Common myeloid progenitor, CD34-positive (primary cell): ENCODE data around the gene DNAJB5.

Source experiments
- CTCF ChIA-PET: fragments of 350-600 bp; sonication (Branson Sonifier 250); formaldehyde crosslinking; loops from one replicate; lab custom pipeline; 2021; ENCODE audit warnings: antibody characterized with exemption; lab: Charles Lee
- POLR2A ChIA-PET: fragments of 350-600 bp; sonication (Branson Sonifier 250); formaldehyde crosslinking; loops from one replicate; lab custom pipeline; 2021; ENCODE audit warnings: antibody characterized with exemption; lab: Charles Lee
- DNase-seq, 3 donors: peaks; one replicate each; pipeline versions ENCODE4 v3.0.0 to v3.0.0-alpha.2; 2013
- H3K27ac ChIP-seq, 2 experiments: 1 replicate in 1 of 2; 2 replicates in 1 of 2; pipeline ENCODE4 v1.7.0; 2013; ENCODE audit warnings: inconsistent platforms in 2 of 2, low read length in 2 of 2, mild to moderate bottlenecking in 2 of 2, low read depth in 1 of 2, moderate library complexity in 1 of 2; ENCODE audit not compliant: severe bottlenecking in 2 of 2, insufficient read depth in 1 of 2, poor library complexity in 1 of 2
- H3K27me3 ChIP-seq, 5 experiments: replicated peaks in 2 of 5; 1 replicate in 3 of 5; 2 replicates in 2 of 5; pipeline versions ENCODE4 v1.6.1 to v1.7.0; 2013; ENCODE audit warnings: low read length in 4 of 5, mild to moderate bottlenecking in 2 of 5, moderate library complexity in 2 of 5, inconsistent platforms in 1 of 5; ENCODE audit not compliant: insufficient read depth in 5 of 5, control insufficient read depth in 4 of 5
- H3K36me3 ChIP-seq, 4 experiments: 1 replicate in 2 of 4; 2 replicates in 2 of 4; pipeline versions ENCODE4 v1.6.1 to v1.7.0; 2013; ENCODE audit warnings: low read length in 3 of 4, control low read depth in 1 of 4, mild to moderate bottlenecking in 1 of 4; ENCODE audit not compliant: control insufficient read depth in 4 of 4, insufficient read depth in 4 of 4
- H3K4me1 ChIP-seq, 4 experiments: 1 replicate in 3 of 4; 2 replicates in 1 of 4; pipeline versions ENCODE4 v1.6.1 to v1.7.1; 2013; ENCODE audit warnings: low read length in 3 of 4, mild to moderate bottlenecking in 3 of 4, control low read depth in 1 of 4, inconsistent platforms in 1 of 4, moderate library complexity in 1 of 4; ENCODE audit not compliant: control insufficient read depth in 4 of 4, insufficient read depth in 4 of 4; ENCODE audit errors: control extremely low read depth in 1 of 4
- H3K4me3 ChIP-seq, 7 experiments: 1 replicate in 4 of 7; 2 replicates in 3 of 7; pipeline versions ENCODE4 v1.5.1 to v1.7.0; 2013; ENCODE audit warnings: mild to moderate bottlenecking in 7 of 7, low read length in 6 of 7, moderate library complexity in 6 of 7, inconsistent platforms in 2 of 7, low read depth in 2 of 7, control low read depth in 1 of 7; ENCODE audit not compliant: insufficient read depth in 4 of 7, control insufficient read depth in 1 of 7; ENCODE audit errors: extremely low read depth in 1 of 7
- H3K9me3 ChIP-seq, 5 experiments: 1 replicate in 4 of 5; 2 replicates in 1 of 5; pipeline versions ENCODE4 v1.6.1 to v1.7.1; 2013; ENCODE audit warnings: low read length in 4 of 5, mild to moderate bottlenecking in 2 of 5, inconsistent platforms in 1 of 5, low read depth in 1 of 5, moderate library complexity in 1 of 5; ENCODE audit not compliant: control insufficient read depth in 4 of 5, insufficient read depth in 2 of 5; ENCODE audit errors: control extremely low read depth in 1 of 5
- WGBS: methylation state at CpG from one replicate; pipeline ENCODE4 v1.1.5; 2013; ENCODE audit not compliant: insufficient coverage; 5-methylcytosine and 5-hydroxymethylcytosine counted together

DNAJB5 gene

GRCh38 chr9:34994260-34994899, 4.8 kb downstream of the DNAJB5 start:
- Histone ChIP-seq H3K9me3 (no peaks in the 10 kb centered on the region), H3K27me3 (peaks cover 0 to 11% (median 3%) of the 10 kb centered on the region in 5 experiments), H3K4me1 (peaks cover 0 to 10% (median 10%) of the 10 kb centered on the region in 4 experiments), H3K27ac (no peak overlapping the region), H3K4me3 (no peak overlapping the region), H3K36me3 (peaks cover 0 to 2% (median 0%) of the 10 kb centered on the region in 4 experiments)
- ChIA-PET POLR2A (interaction anchor here (0.6 kb wide), 1 partner anchor 26 kb away, joined by 3 read pairs; no protein-coding TSS in a partner anchor), CTCF (interaction anchor here (0.7 to 4.0 kb wide), 7 partner anchors 10 to 95 kb away, joined by 3 to 20 read pairs (median 4); no protein-coding TSS in a partner anchor)
- no CpG with 5 or more reads among the region's 4 CpGs for WGBS
- DNase-seq, result no peak

- CTCF ChIA-PET, result interaction anchor here (0.7 to 4.0 kb wide), 8 partner anchors 10 to 95 kb away, joined by 3 to 20 read pairs (median 4); no protein-coding TSS in a partner anchor
- DNase-seq, result no peak
- Histone ChIP-seq H3K4me3 (no peak overlapping the region), H3K27me3 (peaks cover 0 to 10% (median 2%) of the 10 kb centered on the region in 5 experiments), H3K27ac (no peak overlapping the region), H3K4me1 (peaks cover 0 to 6% (median 4%) of the 10 kb centered on the region in 4 experiments), H3K36me3 (peaks cover 0 to 2% (median 0%) of the 10 kb centered on the region in 4 experiments), H3K9me3 (no peaks in the 10 kb centered on the region)
- POLR2A ChIA-PET, result no interaction called here
- 100% methylated on average over 4 of the region's 7 CpGs for WGBS
These were observed 5.5 kb downstream of the DNAJB5 start for GRCh38 chr9:34994900-34995669.

GRCh38 chr9:34995670-34996060, 6.1 kb downstream of the DNAJB5 start:
- no peak for DNase-seq
- 17% methylated on average over 1 of the region's 3 CpGs for WGBS
- POLR2A ChIA-PET, result no interaction called here

GRCh38 chr9:34996181-34996904, 6.8 kb downstream of the DNAJB5 start:
- CTCF ChIA-PET, result interaction anchor here (2.3 to 4.0 kb wide), 2 partner anchors 11 to 97 kb away, joined by 8 to 20 read pairs; no protein-coding TSS in a partner anchor
- Histone ChIP-seq H3K4me1 (peaks cover 0 to 3% (median 1%) of the 10 kb centered on the region in 4 experiments), H3K27me3 (no peaks in the 10 kb centered on the region), H3K4me3 (no peak overlapping the region), H3K36me3 (peaks cover 0 to 2% (median 0%) of the 10 kb centered on the region in 4 experiments), H3K9me3 (no peaks in the 10 kb centered on the region), H3K27ac (no peak overlapping the region)
- DNase-seq, result no peak
- POLR2A ChIA-PET, result no interaction called here
- WGBS, result 98% methylated on average over 20 of the region's 26 CpGs

More at GRCh38 chr9:34995670-34996060, 6.1 kb downstream of the DNAJB5 start:
- Histone ChIP-seq H3K9me3 (no peaks in the 10 kb centered on the region), H3K4me1 (peaks cover 0 to 3% (median 1%) of the 10 kb centered on the region in 4 experiments), H3K4me3 (no peak overlapping the region), H3K36me3 (peaks cover 0 to 2% (median 0%) of the 10 kb centered on the region in 4 experiments), H3K27me3 (peaks cover 0 to 4% (median 0%) of the 10 kb centered on the region in 5 experiments), H3K27ac (no peak overlapping the region)
- CTCF ChIA-PET, result interaction anchor here (0.7 to 4.0 kb wide), 4 partner anchors 41 to 96 kb away, joined by 3 to 20 read pairs (median 4); no protein-coding TSS in a partner anchor

- DNase-seq, result no peak
- H3K27me3 ChIP-seq, result no peaks in the 10 kb centered on the region
- over 99% methylated on average over 9 of the region's 10 CpGs for WGBS
- H3K27ac ChIP-seq, result no peak overlapping the region
- no peaks in the 10 kb centered on the region for H3K9me3 ChIP-seq
- ChIA-PET CTCF (interaction anchor here (1.0 to 2.3 kb wide), 4 partner anchors 12 to 97 kb away, joined by 3 to 8 read pairs (median 4); no protein-coding TSS in a partner anchor), POLR2A (interaction anchor here (1.2 kb wide), 1 partner anchor 23 kb away, joined by 3 read pairs; no protein-coding TSS in a partner anchor)
- peaks cover 0 to 3% (median 1%) of the 10 kb centered on the region in 4 experiments for H3K4me1 ChIP-seq
- peaks cover 0 to 2% (median 0%) of the 10 kb centered on the region in 4 experiments for H3K36me3 ChIP-seq
- no peak overlapping the region for H3K4me3 ChIP-seq
These were observed 7.3 kb downstream of the DNAJB5 start for GRCh38 chr9:34996905-34997279.

- Histone ChIP-seq H3K27me3 (no peaks in the 10 kb centered on the region), H3K4me1 (no peaks in the 10 kb centered on the region), H3K27ac (no peak overlapping the region), H3K36me3 (peaks cover 0 to 2% (median 0%) of the 10 kb centered on the region in 4 experiments), H3K9me3 (no peaks in the 10 kb centered on the region), H3K4me3 (no peak overlapping the region)
- CTCF ChIA-PET, result interaction anchor here (1.0 to 2.3 kb wide), 4 partner anchors 12 to 98 kb away, joined by 3 to 8 read pairs (median 4); no protein-coding TSS in a partner anchor
- POLR2A ChIA-PET, result interaction anchor here (0.6 to 1.2 kb wide), 3 partner anchors 23 to 1345 kb away, joined by 3 to 5 read pairs (median 3); no protein-coding TSS in a partner anchor
- DNase-seq, result no peak
These were observed 7.8 kb downstream of the DNAJB5 start for GRCh38 chr9:34997379-34997781.
